NCI-H526 (cell line): ENCODE results near the gene AQP2.
A peak's percentile ranks its signal among the peaks of the same experiment; 100 is the strongest.
"Not testable (repeated sequence)": the region's sequence is repeated elsewhere in the genome, so short reads cannot be mapped to it uniquely, and the experiment has no call there.

Experiments used
- DNase-seq, 2 experiments: peaks; one replicate each; lab custom pipeline; 2025; lab: John Stamatoyannopoulos, UW

AQP2 gene

DNA sequence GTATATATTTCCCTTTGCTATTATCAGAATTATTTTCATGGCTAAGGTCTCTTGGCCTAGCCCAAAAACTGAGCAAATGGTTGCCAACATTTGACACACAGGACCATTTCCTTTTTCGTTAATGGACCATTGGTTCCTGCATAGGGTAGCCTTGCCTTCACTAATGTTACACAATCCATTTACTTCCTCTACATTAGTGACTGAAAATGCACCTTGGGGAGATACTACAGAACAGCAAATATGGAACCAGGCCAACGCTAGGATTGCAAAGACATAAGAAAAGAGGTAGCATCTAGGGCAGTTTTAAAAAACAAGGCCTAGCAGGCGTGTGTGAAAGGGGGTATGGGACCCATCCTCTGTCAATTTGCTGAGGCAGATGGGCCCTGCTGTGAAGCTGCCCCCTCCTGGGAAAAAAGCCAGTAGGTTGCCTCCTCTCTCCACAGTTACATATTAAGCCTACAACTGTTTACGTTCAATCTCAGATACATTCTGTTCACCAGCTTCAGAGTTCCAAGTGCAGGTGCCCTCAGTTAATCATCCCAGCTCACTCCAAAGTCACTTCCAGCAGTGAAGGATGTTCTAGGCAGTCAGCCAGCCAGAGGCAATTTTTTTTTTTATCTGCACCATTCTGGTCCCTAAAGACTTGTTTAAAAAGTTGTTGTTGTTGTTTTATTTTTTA lies 37.2 kb downstream of the AQP2 start:
- DNase-seq, result no peak

DNA sequence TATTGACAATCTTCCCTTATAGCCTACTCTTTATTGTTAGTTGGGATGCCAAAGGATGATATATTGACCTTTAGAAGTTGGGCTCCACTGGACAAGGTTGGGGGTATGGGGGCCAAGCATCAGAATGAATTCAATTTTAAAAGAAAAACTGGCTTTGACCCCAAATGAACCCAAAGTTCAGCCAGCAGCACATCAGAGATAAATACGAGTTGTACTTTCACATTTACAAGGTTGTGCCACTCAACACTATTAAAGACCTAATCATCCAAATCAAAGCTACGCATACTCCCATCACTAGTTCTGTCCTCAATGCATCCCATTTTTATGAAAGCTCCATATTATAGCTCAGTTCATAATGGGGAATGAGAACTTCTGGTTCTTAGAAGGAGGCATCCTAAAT lies 38.9 kb downstream of the AQP2 start:
- not testable (repeated sequence) for DNase-seq

DNA sequence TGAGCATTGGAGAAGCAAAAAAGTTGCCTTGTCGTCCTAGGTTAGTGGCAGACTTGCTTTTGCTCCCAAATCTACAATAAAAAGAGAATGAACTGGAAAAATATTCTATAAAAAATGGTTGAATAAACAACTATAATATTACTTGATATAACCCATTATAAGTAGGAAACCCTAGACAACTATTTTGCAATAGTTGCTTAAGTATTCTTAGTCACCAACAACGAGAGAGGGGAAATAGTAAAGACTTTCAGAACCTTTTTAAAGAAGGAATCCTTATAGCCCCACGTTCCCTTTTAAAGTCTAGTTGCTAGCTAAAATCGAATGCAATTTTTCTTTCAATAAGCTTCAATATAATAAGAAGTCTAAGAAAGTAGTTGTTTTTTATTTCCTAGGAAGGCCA lies 39.7 kb downstream of the AQP2 start:
- DNase-seq, result no peak

DNA sequence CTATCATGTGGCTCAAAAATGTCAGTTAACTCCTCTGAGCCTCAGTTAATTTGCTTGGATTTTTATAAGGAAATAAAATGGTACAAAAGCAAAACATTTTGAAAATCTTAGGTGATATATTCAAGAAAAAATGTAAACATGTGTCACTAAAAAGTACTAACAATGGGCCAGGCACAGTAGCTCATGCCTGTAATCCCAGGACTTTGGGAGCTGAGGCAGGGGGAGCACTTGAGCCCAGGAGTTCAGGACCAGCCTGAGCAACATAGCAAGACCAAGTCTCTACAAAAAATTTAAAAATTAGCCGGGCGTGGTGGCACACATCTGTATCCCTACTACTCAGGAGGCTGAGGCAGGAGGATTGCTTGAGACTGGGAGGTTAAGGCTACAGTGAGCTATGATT lies 47.9 kb downstream of the AQP2 start:
- no peak for DNase-seq

DNA sequence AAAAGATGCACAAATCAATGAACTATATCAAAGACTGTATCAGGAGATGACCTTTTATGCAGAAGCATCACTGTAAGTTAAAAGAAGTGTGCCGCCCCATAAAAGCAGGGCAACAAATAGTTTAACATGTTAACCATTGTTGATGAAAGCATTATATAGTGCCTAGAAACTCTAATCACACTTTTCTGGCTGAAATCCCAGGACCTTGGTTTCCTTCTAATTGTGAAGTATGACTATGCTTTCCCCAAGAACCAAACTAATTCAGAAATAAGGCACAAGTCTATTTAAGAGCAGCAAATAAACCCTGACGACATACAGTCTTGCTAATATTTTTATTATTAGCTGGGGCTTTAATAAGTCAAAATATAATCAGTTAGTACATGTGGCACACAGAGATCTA lies 53.1 kb downstream of the AQP2 start:
- no peak for DNase-seq

DNA sequence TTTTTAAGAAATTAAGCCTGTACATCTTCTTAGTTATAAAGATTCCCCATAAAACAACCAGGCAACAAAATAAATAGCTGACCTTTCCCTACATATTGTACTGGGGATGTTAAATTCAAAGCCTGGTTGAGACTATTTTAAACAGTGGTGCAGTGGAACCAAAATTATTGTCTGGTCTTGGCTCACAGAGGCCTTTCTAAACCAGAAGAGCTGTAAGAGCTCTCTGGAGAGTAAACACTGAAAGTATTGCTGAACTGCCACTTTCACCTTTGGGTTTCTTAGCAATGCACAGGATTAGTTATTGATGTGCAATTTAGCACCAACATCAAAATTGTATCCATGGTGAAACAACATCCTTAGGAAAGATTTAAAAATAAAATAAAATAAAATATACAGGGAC lies 54.2 kb downstream of the AQP2 start:
- no peak for DNase-seq

DNA sequence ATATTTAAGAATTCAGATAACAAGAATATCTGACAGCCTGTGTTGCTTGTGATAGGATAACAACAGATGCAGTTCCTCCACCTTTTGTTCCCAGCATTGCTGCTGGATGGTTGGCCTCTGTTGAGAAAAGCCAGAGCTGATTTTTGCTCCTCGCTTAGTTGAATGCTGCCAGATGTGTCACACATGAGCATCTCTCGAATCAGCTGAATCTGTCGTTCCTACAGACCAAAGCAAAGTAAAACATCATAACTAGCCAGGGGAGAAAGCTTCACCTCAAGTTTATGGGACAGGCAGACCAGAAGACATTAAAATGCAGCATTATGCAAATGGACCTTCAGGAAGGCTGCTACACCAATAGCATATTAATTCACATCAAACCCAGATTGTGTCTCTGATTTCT lies 54.6 kb downstream of the AQP2 start:
- peak in 1 of 2 experiments; percentile 46 for DNase-seq

DNA sequence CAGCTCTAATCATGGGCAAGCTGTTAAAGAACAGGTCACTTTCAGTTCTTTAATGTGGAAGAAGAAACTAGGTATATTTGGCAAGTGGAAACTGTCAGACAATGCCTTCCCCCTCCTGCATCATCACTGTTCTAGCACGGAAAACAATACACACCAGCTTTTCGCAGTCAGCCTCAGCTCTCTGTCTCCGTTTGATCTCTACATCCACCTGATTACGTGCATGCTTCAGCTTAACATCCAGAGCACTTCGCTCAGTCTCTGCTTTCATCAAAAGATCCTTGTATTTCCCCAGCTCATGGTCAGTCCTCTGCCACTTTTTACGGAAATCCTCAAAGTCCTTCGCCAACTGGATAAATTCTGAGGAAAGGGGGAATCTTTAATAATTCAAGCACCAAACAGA lies 55.7 kb downstream of the AQP2 start:
- DNase-seq, result no peak

DNA sequence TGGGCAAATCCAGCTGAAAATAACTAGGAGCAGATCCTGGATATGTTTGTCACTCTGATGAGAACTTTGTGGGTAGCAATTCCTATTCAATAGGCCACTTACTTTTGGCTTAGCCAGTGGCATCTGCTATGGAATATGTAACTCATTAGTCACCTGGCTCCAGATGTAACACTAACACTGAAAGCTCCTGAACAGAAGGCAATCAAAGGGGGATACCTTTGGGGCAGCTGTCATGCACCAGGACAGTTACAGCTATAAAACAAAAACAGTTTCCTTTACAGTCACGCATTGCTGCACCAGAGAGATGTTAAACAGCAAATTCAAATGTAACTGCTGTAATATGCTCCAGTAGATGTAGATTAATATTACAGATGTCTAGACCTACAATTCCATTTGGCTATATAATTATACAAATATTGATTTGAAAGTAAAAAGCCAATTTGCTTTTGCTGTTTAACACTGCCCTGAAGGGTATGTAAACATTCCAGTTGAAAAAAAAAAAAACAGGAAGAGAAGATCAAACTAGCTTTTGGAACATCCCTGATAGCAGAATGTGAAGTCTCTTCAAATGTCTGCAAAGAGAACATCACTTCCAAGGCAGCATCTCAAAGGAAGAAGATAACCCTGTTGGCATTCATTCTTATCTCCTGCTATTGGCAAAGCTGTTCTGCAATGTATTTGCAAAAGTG lies 56.4 kb downstream of the AQP2 start:
- DNase-seq, result peak; percentile 88 to 91
